ENCODE measurements around the gene SERTAD1. TPM values are rescaled to one million over a fixed set of nuclear protein-coding genes. Genes with fewer than 3 reads are reported as not detected.

SERTAD1 gene
- total and polyA plus RNA-seq, 12 donors = 6.3 to 35.8 (median 9.4) TPM

GRCh38 chr19:40374084-40374483 lies 51.7 kb downstream of the SERTAD1 start:
- H3K4me1 ChIP-seq = no peaks in the 10 kb centered on the region
- H3K36me3 ChIP-seq = peaks cover 0 to 94% (median 36%) of the 10 kb centered on the region in 9 donors
- H3K9me3 ChIP-seq = no peaks in the 10 kb centered on the region
- intact Hi-C loops (cut with DNase I) = no loop called here
- no peaks in the 10 kb centered on the region for H3K27me3 ChIP-seq
- no peak for TF ChIP-seq CTCF (IDR thresholded peaks at IDR 0.05)
- H3K27ac ChIP-seq = no peak overlapping the region
- H3K4me3 ChIP-seq = no peak overlapping the region
- no peak for ATAC-seq
- DNase-seq = no peak
- 96 to 97% methylated on average over 7 of the region's 7 CpGs for WGBS, 2 donors

- WGBS, 2 donors = 94 to 95% methylated on average over 5 of the region's 5 CpGs
- H3K27ac ChIP-seq = no peak overlapping the region
- ATAC-seq (no peak), DNase-seq (no peak)
- no peaks in the 10 kb centered on the region for H3K27me3 ChIP-seq
- peaks cover 0 to 99% (median 33%) of the 10 kb centered on the region in 9 donors for H3K36me3 ChIP-seq
- no peak overlapping the region for H3K4me3 ChIP-seq
- H3K9me3 ChIP-seq = no peaks in the 10 kb centered on the region
- TF ChIP-seq CTCF (IDR thresholded peaks at IDR 0.05) = no peak
- H3K4me1 ChIP-seq = no peaks in the 10 kb centered on the region
- intact Hi-C loops (cut with DNase I) = no loop called here
Observed at GRCh38 chr19:40371802-40372122, 54.0 kb downstream of the SERTAD1 start.

Other genes with a start within 250 kb of the SERTAD1 start
- gene MAP3K10, start 234.6 kb downstream of the SERTAD1 start, total RNA-seq = 10 to 100 TPM; 10.8 to 29.1 (median 15.8) TPM
- gene MAP3K10, start 234.6 kb downstream of the SERTAD1 start, polyA plus RNA-seq = 10 to 100 TPM; 12.1 to 31.2 TPM
- gene TTC9B, start 207.6 kb downstream of the SERTAD1 start, total RNA-seq = not detected
- not detected for gene TTC9B, start 207.6 kb downstream of the SERTAD1 start, polyA plus RNA-seq
- gene CCNP, start 199.3 kb downstream of the SERTAD1 start, total RNA-seq = not detected
- under 1 TPM; 0.04 to 0.15 TPM for gene CCNP, start 199.3 kb downstream of the SERTAD1 start, polyA plus RNA-seq
- gene AKT2, start 140.6 kb downstream of the SERTAD1 start, total RNA-seq = 100 to 1,000 TPM; 117 to 147 (median 127) TPM
- 10 to 100 TPM; 56.7 to 57.6 TPM for gene AKT2, start 140.6 kb downstream of the SERTAD1 start, polyA plus RNA-seq
- 100 to 1,000 TPM; 138 to 227 (median 145) TPM for gene C19orf47, start 77.6 kb downstream of the SERTAD1 start, total RNA-seq
- 100 to 1,000 TPM; 234 to 347 TPM for gene C19orf47, start 77.6 kb downstream of the SERTAD1 start, polyA plus RNA-seq
- gene PLD3, start 77.3 kb downstream of the SERTAD1 start, total RNA-seq = 100 to 1,000 TPM; 136 to 238 (median 181) TPM
- 100 to 1,000 TPM; 116 to 148 TPM for gene PLD3, start 77.3 kb downstream of the SERTAD1 start, polyA plus RNA-seq
- under 1 TPM in 2 of 10 donors, not detected in 8; 0.10 to 0.15 TPM for gene HIPK4, start 35.8 kb downstream of the SERTAD1 start, total RNA-seq
- under 1 TPM in 1 of 2 donors, not detected in 1; 0.09 TPM for gene HIPK4, start 35.8 kb downstream of the SERTAD1 start, polyA plus RNA-seq
- gene PRX, start 12.6 kb downstream of the SERTAD1 start, total RNA-seq = 1 to 10 TPM; 1.7 to 3.8 (median 2.7) TPM
- gene PRX, start 12.6 kb downstream of the SERTAD1 start, polyA plus RNA-seq = 1 to 10 TPM; 2.4 to 2.7 TPM
- 10 to 100 TPM; 19.4 to 37.5 (median 27.4) TPM for gene SERTAD3, start 18.3 kb upstream of the SERTAD1 start, total RNA-seq
- 10 to 100 TPM; 35.3 to 35.6 TPM for gene SERTAD3, start 18.3 kb upstream of the SERTAD1 start, polyA plus RNA-seq
- 100 to 1,000 TPM in 3 of 10 donors, 10 to 100 TPM in 7; 70.9 to 144 (median 91.4) TPM for gene BLVRB, start 39.8 kb upstream of the SERTAD1 start, total RNA-seq
- gene BLVRB, start 39.8 kb upstream of the SERTAD1 start, polyA plus RNA-seq = 100 to 1,000 TPM in 1 of 2 donors, 10 to 100 TPM in 1; 95.8 to 213 TPM
- 1 to 10 TPM; 3.0 to 6.6 (median 4.9) TPM for gene SPTBN4, start 41.0 kb upstream of the SERTAD1 start, total RNA-seq
- gene SPTBN4, start 41.0 kb upstream of the SERTAD1 start, polyA plus RNA-seq = 10 to 100 TPM in 1 of 2 donors, 1 to 10 TPM in 1; 3.2 to 13.8 TPM
- gene SHKBP1, start 150.9 kb upstream of the SERTAD1 start, total RNA-seq = 10 to 100 TPM; 12.0 to 31.5 (median 15.9) TPM
- 10 to 100 TPM; 42.8 to 43.1 TPM for gene SHKBP1, start 150.9 kb upstream of the SERTAD1 start, polyA plus RNA-seq
- 100 to 1,000 TPM; 139 to 263 (median 244) TPM for gene LTBP4, start 175.4 kb upstream of the SERTAD1 start, total RNA-seq
- 100 to 1,000 TPM; 114 to 191 TPM for gene LTBP4, start 175.4 kb upstream of the SERTAD1 start, polyA plus RNA-seq